ENCODE results near the gene BCL10.

GRCh38 chr1:85322655-85323054, 46.2 kb upstream of the BCL10 start:
- TF ChIP-seq CTCF (IDR thresholded peaks at IDR 0.05) (no peak), POLR2AphosphoS5 (IDR thresholded peaks at IDR 0.05) (no peak), EP300 (IDR thresholded peaks at IDR 0.05) (no peak)
